OCI-LY3 (cell line): Measurements from ENCODE around the gene ANKRD37.

Experiments
- CTCF ChIP-seq: fragments of 200-600, 300-600 bp; sonication (generic); IDR thresholded peaks from 2 replicates; pipeline ENCODE4 v1.5.1; 2014; ENCODE audit warnings: antibody characterized with exemption, low read length, low read depth
- EZH2phosphoT487 ChIP-seq: fragments of 200-600 bp; shearing (Covaris generic); IDR thresholded peaks from 2 replicates; pipeline ENCODE4 v1.6.1; 2018; ENCODE audit warnings: antibody characterized with exemption, mixed run types, low read depth

- no peak for TF ChIP-seq CTCF
- TF ChIP-seq EZH2phosphoT487: no peak
These were observed 11.8 kb downstream of the ANKRD37 start for GRCh38 chr4:185408432-185408831.
